Calu3 (cell line): ENCODE measurements around the gene SCN9A. TPM values are rescaled to one million over a fixed set of nuclear protein-coding genes. Genes with fewer than 3 reads are reported as not detected.

Experiments used
- BruUV-seq: library from RNA; stranded (reverse); fragments of 400-500 nt; replicated peaks from 2 replicates; lab custom pipeline; 2021; lab: Mats Ljungman, UMichigan
- CTCF ChIA-PET: fragments of 300-600 bp; sonication (Branson Sonifier 250); formaldehyde crosslinking; loops from one replicate; lab custom pipeline; 2022; ENCODE audit warnings: antibody characterized with exemption; lab: Charles Lee
- DNase-seq: peaks from one replicate; pipeline ENCODE4 v3.0.0; 2022
- H3K27ac Mint-ChIP-seq: one replicate; pipeline ENCODE4 v1.8.0; 2022; ENCODE audit warnings: mixed read lengths; ENCODE audit not compliant: unreplicated experiment
- H3K27me3 Mint-ChIP-seq: one replicate; pipeline ENCODE4 v1.8.0; 2022; ENCODE audit warnings: mixed read lengths; ENCODE audit not compliant: unreplicated experiment
- H3K36me3 Mint-ChIP-seq: one replicate; pipeline ENCODE4 v1.8.0; 2022; ENCODE audit warnings: mild to moderate bottlenecking, moderate library complexity, mixed read lengths; ENCODE audit not compliant: insufficient read depth, unreplicated experiment
- H3K4me1 Mint-ChIP-seq: one replicate; pipeline ENCODE4 v1.8.0; 2022; ENCODE audit warnings: mild to moderate bottlenecking, low read depth, mixed read lengths; ENCODE audit not compliant: unreplicated experiment
- H3K4me3 Mint-ChIP-seq: one replicate; pipeline ENCODE4 v1.8.0; 2022; ENCODE audit warnings: mild to moderate bottlenecking, low read depth, moderate library complexity, mixed read lengths; ENCODE audit not compliant: unreplicated experiment
- H3K9me3 Mint-ChIP-seq: one replicate; pipeline ENCODE4 v1.8.0; 2022; ENCODE audit warnings: low read depth, mixed read lengths; ENCODE audit not compliant: unreplicated experiment
- intact Hi-C: fragments of 100-400 bp; cut with micrococcal nuclease; formaldehyde crosslinking; loops from one replicate; pipeline ENCODE4 v1.10.0; 2022; ENCODE audit not compliant: unreplicated experiment
- total RNA-seq: library from RNA; stranded (reverse); gene quantifications from 2 replicates; pipeline ENCODE4 v1.2.3, GENCODE V29; 2022
- TF ChIP-seq, protein P1 (sequence below): fragments of 200-600 bp; IDR thresholded peaks from one replicate; pipeline ENCODE4 v1.8.0; 2022; ENCODE audit warnings: antibody characterized with exemption; ENCODE audit not compliant: unreplicated experiment

The SCN9A gene
- total RNA-seq, 1 experiment from 2014 or later: 8.5 TPM

DNA sequence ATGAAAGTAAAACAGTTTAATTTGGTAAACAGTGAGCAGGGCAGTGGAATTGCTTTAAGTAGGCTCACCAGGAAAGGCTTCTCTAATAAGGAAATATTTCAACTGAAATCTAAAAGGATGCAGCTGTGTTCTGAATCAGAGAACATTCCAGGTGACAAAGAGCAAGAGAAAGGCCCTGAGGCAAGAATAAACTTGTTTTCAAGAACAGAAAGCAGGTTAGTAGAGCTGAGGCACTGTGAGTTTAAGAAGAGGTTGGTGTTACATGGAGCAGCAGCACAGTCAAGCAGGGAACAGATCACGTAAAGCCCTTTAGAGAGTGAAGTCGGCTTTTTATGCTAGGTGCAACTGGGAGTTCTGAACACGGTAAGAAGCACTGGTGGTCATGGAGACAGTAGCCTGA lies 191.0 kb downstream of the SCN9A start:
- no peak overlapping the region for H3K27ac Mint-ChIP-seq
- CTCF ChIA-PET: no interaction called here
- no peak overlapping the region for H3K4me3 Mint-ChIP-seq
- H3K4me1 Mint-ChIP-seq: no peaks in the 10 kb centered on the region
- BruUV-seq: no TSS peak
- DNase-seq: no peak
- TF ChIP-seq, protein P1, sequence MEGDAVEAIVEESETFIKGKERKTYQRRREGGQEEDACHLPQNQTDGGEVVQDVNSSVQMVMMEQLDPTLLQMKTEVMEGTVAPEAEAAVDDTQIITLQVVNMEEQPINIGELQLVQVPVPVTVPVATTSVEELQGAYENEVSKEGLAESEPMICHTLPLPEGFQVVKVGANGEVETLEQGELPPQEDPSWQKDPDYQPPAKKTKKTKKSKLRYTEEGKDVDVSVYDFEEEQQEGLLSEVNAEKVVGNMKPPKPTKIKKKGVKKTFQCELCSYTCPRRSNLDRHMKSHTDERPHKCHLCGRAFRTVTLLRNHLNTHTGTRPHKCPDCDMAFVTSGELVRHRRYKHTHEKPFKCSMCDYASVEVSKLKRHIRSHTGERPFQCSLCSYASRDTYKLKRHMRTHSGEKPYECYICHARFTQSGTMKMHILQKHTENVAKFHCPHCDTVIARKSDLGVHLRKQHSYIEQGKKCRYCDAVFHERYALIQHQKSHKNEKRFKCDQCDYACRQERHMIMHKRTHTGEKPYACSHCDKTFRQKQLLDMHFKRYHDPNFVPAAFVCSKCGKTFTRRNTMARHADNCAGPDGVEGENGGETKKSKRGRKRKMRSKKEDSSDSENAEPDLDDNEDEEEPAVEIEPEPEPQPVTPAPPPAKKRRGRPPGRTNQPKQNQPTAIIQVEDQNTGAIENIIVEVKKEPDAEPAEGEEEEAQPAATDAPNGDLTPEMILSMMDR: no peak
- no peaks in the 10 kb centered on the region for H3K9me3 Mint-ChIP-seq
- H3K36me3 Mint-ChIP-seq: no peaks in the 10 kb centered on the region
- no peaks in the 10 kb centered on the region for H3K27me3 Mint-ChIP-seq
- intact Hi-C loops: no loop called here

DNA sequence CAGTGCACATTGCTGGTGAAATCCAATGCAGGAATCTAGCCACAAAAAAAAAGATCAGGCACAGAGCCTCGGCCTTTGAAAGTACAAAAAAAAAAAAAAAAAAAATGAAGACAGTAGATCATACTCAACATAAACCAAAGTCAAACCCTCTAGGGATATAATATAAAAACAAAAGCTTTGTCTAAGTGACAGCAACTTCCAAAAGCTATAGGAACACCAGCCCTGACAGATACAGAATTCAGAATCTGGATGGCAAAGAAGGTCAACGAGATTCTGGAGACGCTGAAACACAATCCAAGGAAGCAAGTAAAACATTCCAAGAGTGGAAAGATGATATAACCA lies 194.0 kb downstream of the SCN9A start:
- TF ChIP-seq, protein P1: no peak
- no peaks in the 10 kb centered on the region for H3K4me1 Mint-ChIP-seq
- H3K4me3 Mint-ChIP-seq: no peak overlapping the region
- no TSS peak for BruUV-seq
- no peaks in the 10 kb centered on the region for H3K36me3 Mint-ChIP-seq
- H3K9me3 Mint-ChIP-seq: no peaks in the 10 kb centered on the region
- no peaks in the 10 kb centered on the region for H3K27me3 Mint-ChIP-seq
- intact Hi-C loops: loop anchor here (1.0 to 2.0 kb wide), 2 partner anchors 124 to 227 kb away; no protein-coding TSS in a partner anchor
- CTCF ChIA-PET: interaction anchor here (0.7 to 1.9 kb wide), 3 partner anchors 65 to 124 kb away, joined by 3 to 4 read pairs (median 3); no protein-coding TSS in a partner anchor
- H3K27ac Mint-ChIP-seq: no peak overlapping the region
- DNase-seq: no peak

DNA sequence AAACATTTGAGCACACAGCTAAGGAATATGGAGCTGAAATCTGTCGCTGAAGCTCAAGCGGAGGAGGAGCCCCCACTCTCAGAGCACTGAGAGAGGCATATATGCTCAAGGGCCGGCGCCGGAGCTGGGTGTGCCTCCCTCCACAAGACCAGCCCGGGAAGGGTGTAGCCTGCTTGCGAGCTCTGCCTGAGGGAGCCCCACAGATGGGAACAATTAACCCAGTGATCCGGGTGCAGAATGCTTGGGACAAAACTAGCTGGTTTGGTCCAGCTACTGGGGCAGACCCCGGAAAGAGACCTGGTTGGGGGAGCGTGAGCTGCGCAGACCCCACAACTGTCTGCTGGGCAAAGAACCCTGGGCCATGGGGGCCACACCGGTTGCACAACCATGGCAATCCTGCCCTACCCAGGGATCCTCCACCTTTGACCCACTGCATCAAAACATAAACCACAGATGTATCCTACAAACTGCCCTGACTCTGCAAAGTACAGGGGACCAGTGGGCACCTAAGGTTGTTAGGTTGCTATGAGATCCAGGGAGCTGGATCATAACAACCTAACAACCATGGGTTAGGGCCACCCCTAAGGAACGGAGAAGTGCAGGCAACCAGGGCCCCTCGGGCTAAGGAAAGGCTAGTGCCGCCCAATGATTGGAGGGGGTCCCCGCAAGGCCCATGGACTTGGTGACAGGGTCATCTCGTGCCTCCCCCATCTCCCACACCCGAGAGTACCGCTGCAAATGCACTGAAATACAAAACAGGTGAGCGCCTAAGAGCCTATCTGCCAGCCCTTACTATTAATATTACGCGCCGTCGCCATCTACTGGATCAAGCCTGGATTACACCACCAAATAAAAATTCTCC lies 194.6 kb downstream of the SCN9A start:
- Mint-ChIP-seq H3K4me1 (no peaks in the 10 kb centered on the region), H3K4me3 (no peak overlapping the region), H3K9me3 (no peaks in the 10 kb centered on the region), H3K36me3 (no peaks in the 10 kb centered on the region), H3K27ac (no peak overlapping the region), H3K27me3 (no peaks in the 10 kb centered on the region)
- DNase-seq: peak; percentile 71
- TF ChIP-seq, protein P1: peak; percentile 52
- CTCF ChIA-PET: interaction anchor here (0.7 to 1.9 kb wide), 3 partner anchors 53 to 124 kb away, joined by 3 to 4 read pairs (median 3); no protein-coding TSS in a partner anchor
- intact Hi-C loops: loop anchor here (1.0 to 2.0 kb wide), 2 partner anchors 124 to 226 kb away; no protein-coding TSS in a partner anchor
- no TSS peak for BruUV-seq

DNA sequence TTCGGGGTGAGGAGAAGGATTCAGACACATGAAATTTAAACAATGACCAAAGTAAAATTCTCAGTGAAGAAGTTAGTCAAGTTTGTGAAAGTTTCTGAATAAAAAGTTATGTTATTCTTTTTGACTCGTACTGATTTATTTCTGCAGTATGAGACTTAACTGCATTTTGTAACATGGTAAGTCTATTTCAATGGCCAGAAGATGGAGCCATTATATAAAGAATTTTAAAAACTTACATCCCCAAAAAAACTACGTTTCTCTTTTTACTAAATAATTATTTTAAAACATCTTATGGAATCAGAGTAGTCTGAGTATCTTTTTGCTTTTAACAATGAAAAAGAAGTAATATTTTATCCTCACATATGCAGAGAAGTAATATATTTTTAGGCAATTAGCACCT lies 196.5 kb downstream of the SCN9A start:
- Mint-ChIP-seq H3K27ac (no peak overlapping the region), H3K36me3 (no peaks in the 10 kb centered on the region), H3K4me3 (no peak overlapping the region), H3K9me3 (no peaks in the 10 kb centered on the region), H3K27me3 (no peaks in the 10 kb centered on the region), H3K4me1 (no peaks in the 10 kb centered on the region)
- DNase-seq: no peak
- TF ChIP-seq, protein P1: no peak
- no TSS peak for BruUV-seq
- intact Hi-C loops: loop anchor here (1.0 kb wide), 3 partner anchors 205 to 338 kb away; no protein-coding TSS in a partner anchor
- CTCF ChIA-PET: interaction anchor here (1.3 to 1.7 kb wide), 2 partner anchors 239 to 240 kb away, joined by 4 to 5 read pairs; no protein-coding TSS in a partner anchor
